Kidney (tissue), 14 donors: ENCODE measurements around the gene C1QTNF12. TPM values are rescaled to one million over a fixed set of nuclear protein-coding genes. Genes with fewer than 3 reads are reported as not detected.

Source experiments
- DNase-seq, 5 donors: peaks; one replicate each; pipeline ENCODE4 v3.0.0-alpha.2; 2013 to 2020
- FAIRE-seq: peaks from 2 replicates; lab custom pipeline; 2012; peaks lifted over from hg19 to GRCh38; lab: Jason Lieb, UNC
- H3K27ac ChIP-seq, 2 donors: one replicate each; pipeline ENCODE4 v1.7.0; 2013; ENCODE audit warnings: low read depth in 2 of 2, low read length in 2 of 2, inconsistent platforms in 1 of 2
- H3K27me3 ChIP-seq: one replicate; pipeline ENCODE4 v1.7.1; 2013; ENCODE audit warnings: low read length, inconsistent platforms; ENCODE audit not compliant: control insufficient read depth, insufficient read depth
- H3K36me3 ChIP-seq, 3 donors: one replicate each; pipeline versions ENCODE4 v1.7.0 to v1.7.1; 2013; ENCODE audit warnings: low read length in 3 of 3, control low read depth in 1 of 3, inconsistent platforms in 1 of 3; ENCODE audit not compliant: insufficient read depth in 3 of 3, control insufficient read depth in 2 of 3
- H3K4me1 ChIP-seq, 3 donors: one replicate each; pipeline versions ENCODE4 v1.7.0 to v1.7.1; 2013; ENCODE audit warnings: low read length in 3 of 3, inconsistent platforms in 1 of 3, low read depth in 1 of 3; ENCODE audit not compliant: control insufficient read depth in 2 of 3, insufficient read depth in 2 of 3
- H3K4me3 ChIP-seq, 3 donors: one replicate each; pipeline versions ENCODE4 v1.7.0 to v1.8.1; 2013; ENCODE audit warnings: low read length in 3 of 3, control low read depth in 1 of 3, inconsistent platforms in 1 of 3
- H3K9ac ChIP-seq, 3 donors: one replicate each; pipeline versions ENCODE4 v1.7.0 to v1.7.1; 2013; ENCODE audit warnings: low read length in 3 of 3, control low read depth in 1 of 3, inconsistent platforms in 1 of 3
- H3K9me3 ChIP-seq, 3 donors: one replicate each; pipeline versions ENCODE4 v1.7.0 to v1.7.1; 2013; ENCODE audit warnings: low read length in 3 of 3, control low read depth in 1 of 3, inconsistent platforms in 1 of 3; ENCODE audit not compliant: control insufficient read depth in 2 of 3, insufficient read depth in 1 of 3
- intact Hi-C: fragments of 100-400 bp; cut with DNase I; formaldehyde crosslinking; loops from one replicate; pipeline ENCODE4 v1.11.1; 2022
- polyA plus RNA-seq: library from polyadenylated mRNA; stranded (reverse); fragments of 350-450 nt; fragmentation: Illumina TruSeq; extraction: RNeasy Lipid Tissue Mini Kit (QIAGEN cat#74804); gene quantifications from one replicate; pipeline ENCODE4 v1.2.3, GENCODE V29; 2014; ENCODE audit warnings: low read depth, low replicate concordance; ENCODE audit not compliant: insufficient read depth
- total RNA-seq: library from RNA; stranded (reverse); fragmentation: NEBNext Ultra II Directional; extraction: Animal tissue kit (Norgen Biotek cat#: 25700); gene quantifications from one replicate; pipeline ENCODE4 v1.2.1, GENCODE V29; 2021
- TF ChIP-seq, protein P1 (sequence below): IDR thresholded peaks from 3 replicates; pipeline ENCODE4 v1.5.1; 2012; ENCODE audit warnings: mild to moderate bottlenecking, moderate library complexity, borderline replicate concordance; ENCODE audit not compliant: insufficient read depth; ENCODE audit errors: extremely low read depth
- donor health status: control.
- donor health status: control.
- donor health status: control.
- donor health status: control.
- donor health status: control.
- donor health status: DM: yes; HTN: yes; CAD: no.
- donor health status: Normal renal cell carcinoma (clear cell type).

The C1QTNF12 gene
- total and polyA plus RNA-seq, 2 donors from 2014 or later = 3.1 to 9.9 TPM

DNA sequence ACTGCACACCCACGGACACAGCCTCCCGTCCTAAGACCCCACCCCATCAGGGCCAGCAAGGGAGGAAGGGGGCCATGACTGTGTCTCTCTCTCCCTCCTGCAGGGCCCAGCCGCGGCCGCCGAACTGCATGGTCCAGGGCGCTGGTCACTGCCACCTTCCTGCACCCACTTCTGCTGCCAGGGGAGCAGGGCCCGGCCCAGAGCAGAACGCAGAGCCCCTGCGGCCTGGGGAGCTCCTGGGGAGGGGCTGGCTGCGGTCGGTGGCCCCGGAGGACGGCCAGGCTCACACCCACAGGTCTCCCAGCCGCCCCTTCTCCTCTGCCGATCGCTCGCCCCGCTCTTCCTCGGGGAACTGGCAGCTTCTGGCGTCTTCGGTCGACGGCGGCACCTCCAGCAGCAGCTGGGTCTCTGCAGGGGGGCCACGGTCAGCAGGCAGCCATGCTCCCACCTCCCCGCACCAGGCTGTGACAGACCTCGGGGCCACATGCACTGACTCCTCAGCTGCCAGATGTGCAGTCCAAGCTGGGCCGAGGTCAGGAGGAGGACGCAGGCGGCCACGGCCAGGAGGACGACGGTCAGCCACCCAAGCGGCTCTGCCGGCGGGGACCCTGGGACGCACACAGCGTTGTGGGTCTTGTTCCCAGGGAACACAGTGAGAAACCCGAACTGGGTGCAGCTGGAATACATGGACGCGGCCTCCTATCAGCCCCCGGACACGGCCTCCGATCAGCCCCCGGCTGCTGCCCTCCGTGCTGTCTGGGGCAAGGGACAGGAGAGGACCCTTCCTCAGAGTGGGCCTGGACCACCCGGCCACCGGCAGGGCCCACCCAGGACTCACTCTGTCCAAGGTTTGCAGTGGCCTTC, 42.7 kb downstream of the C1QTNF12 start:
- H3K9ac ChIP-seq = no peak overlapping the region
- H3K27ac ChIP-seq = no peak overlapping the region
- H3K27me3 ChIP-seq = no peaks in the 10 kb centered on the region
- intact Hi-C loops = no loop called here
- peak in 2 of 5 donors; percentile 54 to 70 for DNase-seq
- H3K9me3 ChIP-seq = no peaks in the 10 kb centered on the region
- TF ChIP-seq, protein P1, sequence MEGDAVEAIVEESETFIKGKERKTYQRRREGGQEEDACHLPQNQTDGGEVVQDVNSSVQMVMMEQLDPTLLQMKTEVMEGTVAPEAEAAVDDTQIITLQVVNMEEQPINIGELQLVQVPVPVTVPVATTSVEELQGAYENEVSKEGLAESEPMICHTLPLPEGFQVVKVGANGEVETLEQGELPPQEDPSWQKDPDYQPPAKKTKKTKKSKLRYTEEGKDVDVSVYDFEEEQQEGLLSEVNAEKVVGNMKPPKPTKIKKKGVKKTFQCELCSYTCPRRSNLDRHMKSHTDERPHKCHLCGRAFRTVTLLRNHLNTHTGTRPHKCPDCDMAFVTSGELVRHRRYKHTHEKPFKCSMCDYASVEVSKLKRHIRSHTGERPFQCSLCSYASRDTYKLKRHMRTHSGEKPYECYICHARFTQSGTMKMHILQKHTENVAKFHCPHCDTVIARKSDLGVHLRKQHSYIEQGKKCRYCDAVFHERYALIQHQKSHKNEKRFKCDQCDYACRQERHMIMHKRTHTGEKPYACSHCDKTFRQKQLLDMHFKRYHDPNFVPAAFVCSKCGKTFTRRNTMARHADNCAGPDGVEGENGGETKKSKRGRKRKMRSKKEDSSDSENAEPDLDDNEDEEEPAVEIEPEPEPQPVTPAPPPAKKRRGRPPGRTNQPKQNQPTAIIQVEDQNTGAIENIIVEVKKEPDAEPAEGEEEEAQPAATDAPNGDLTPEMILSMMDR = no peak
- H3K4me3 ChIP-seq = no peak overlapping the region
- peaks cover 0 to 3% (median 0%) of the 10 kb centered on the region in 3 donors for H3K4me1 ChIP-seq
- H3K36me3 ChIP-seq = no peaks in the 10 kb centered on the region
- FAIRE-seq = no peak

DNA sequence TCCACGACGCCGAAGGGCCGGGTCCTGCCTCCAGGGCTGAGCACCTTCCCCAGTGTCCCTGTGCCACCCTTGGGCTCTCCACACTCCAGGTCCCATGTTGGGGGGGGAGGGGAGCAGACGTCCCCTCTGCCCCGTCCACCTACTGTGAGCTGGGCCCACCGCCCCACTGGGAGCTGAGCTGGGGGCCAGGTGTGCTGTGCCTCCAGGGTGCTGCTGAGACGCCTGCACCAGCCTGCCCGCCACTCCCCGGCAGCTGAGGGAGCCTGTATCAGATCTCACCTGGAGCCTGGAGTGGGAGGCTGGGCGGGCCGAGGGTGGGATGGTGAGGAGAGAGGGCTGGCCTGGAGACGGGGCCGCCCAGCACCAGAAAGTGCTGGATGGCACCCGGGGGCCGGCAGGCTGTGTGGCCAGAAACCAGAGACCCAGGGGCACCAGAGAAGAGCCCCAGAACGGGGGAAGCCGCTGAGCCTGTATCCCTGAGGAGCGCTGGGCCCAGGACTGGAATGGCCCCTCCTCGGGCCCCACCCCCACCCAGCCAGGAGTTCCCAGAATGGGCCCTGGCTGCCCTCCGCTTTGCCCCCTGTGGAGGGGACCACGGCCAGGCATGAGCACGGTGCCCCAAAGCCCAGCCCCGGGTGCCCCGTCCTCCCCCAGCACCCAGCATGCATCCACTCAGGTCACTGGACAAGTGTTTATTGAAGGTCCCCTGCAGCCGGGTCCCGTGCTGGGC, 43.5 kb downstream of the C1QTNF12 start:
- Histone ChIP-seq H3K27me3 (no peaks in the 10 kb centered on the region), H3K9me3 (no peaks in the 10 kb centered on the region), H3K36me3 (no peaks in the 10 kb centered on the region), H3K4me3 (no peak overlapping the region), H3K9ac (no peak overlapping the region), H3K4me1 (no peaks in the 10 kb centered on the region), H3K27ac (no peak overlapping the region)
- FAIRE-seq = no peak
- DNase-seq = peak in 2 of 5 donors; percentile 63 to 71
- TF ChIP-seq, protein P1 = no peak
- intact Hi-C loops = no loop called here

DNA sequence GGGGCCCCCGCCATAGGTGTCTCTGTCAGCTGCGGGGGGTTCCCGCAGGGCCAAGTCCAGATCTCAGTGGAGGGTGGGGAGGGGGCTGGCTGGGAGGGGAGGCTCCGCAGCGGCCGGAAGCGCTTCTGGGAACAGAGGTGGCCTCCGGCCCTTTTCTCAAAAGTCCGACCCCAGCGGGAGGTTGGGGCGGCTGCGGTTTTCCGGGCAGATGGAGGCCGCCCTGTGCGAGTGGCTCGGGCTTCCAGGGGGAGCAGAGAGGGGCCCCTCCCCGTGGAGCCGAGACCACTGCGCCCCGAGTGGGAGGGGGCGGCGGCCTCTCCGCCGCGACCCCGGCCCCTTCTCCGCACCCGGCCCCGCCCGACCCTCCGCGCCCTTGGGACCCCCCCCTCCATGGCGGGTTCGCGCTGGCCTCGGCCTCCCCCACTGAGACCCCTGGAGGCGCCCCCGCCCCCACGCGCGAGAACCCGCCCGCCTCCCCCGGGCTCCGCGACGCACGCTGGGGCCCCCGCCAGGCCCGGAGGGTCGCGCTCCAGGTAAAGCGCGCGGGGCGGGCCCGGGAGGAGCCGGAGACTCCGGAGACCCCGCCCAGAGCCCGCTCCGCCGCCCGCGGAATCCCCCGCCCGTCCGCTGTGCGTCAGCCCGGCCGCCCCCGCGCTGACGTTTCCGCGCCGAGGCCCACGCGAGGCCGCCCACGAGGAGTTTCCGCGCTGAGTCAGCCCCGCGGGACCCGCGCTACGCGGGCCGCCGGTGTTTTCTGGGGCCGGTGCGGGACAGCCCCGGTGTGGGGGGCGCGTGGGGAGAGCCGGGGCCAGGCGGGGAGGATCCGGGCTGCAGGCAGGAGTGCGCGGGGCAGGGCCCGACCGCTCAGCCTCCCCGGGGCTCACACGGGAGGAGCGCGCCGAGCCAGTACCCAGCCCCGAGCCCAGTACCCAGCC, 45.4 kb downstream of the C1QTNF12 start:
- Histone ChIP-seq H3K9ac (no peak overlapping the region), H3K9me3 (no peaks in the 10 kb centered on the region), H3K27me3 (no peaks in the 10 kb centered on the region), H3K4me1 (no peaks in the 10 kb centered on the region), H3K36me3 (no peaks in the 10 kb centered on the region), H3K27ac (no peak overlapping the region), H3K4me3 (no peak overlapping the region)
- intact Hi-C loops = no loop called here
- FAIRE-seq (no peak), DNase-seq (peak in 4 of 5 donors; percentile 54 to 88 (median 76))
- TF ChIP-seq, protein P1 = no peak
